ENCODE results near the gene KCNQ5.

DNA sequence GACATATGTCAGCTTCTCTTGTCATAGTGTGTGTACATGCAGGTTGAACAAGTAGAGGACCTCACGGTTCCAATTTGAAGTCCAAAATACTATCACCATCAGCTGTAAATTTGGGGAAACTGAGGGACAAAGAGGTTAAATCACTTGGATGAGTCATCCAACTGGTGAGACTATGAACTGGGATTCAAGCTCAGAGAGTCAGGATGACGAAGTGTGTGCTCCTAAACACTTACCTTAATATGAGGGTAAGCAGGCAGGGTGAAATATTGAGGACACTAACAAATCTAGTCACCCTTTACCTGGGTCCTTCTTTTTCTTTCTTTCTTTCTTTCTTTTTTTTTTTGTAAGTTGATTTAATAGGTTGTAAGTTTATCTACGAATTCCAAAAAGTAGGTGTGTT lies 198.3 kb downstream of the KCNQ5 start:
- TF ChIP-seq CBX8 (IDR thresholded peaks at IDR 0.05; ENCODE audit: borderline replicate concordance, low read depth, low read length) = no peak
- TF ChIP-seq, protein P1, sequence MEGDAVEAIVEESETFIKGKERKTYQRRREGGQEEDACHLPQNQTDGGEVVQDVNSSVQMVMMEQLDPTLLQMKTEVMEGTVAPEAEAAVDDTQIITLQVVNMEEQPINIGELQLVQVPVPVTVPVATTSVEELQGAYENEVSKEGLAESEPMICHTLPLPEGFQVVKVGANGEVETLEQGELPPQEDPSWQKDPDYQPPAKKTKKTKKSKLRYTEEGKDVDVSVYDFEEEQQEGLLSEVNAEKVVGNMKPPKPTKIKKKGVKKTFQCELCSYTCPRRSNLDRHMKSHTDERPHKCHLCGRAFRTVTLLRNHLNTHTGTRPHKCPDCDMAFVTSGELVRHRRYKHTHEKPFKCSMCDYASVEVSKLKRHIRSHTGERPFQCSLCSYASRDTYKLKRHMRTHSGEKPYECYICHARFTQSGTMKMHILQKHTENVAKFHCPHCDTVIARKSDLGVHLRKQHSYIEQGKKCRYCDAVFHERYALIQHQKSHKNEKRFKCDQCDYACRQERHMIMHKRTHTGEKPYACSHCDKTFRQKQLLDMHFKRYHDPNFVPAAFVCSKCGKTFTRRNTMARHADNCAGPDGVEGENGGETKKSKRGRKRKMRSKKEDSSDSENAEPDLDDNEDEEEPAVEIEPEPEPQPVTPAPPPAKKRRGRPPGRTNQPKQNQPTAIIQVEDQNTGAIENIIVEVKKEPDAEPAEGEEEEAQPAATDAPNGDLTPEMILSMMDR (IDR thresholded peaks at IDR 0.05; ENCODE audit: control extremely low read depth in 1 of 3, insufficient read depth in 1 of 3, low read depth in 1 of 3, low read length in 3 of 3) = no peak
- TF ChIP-seq CBX5 (IDR thresholded peaks at IDR 0.05; ENCODE audit: low read depth, low read length) = no peak
- no peak for TF ChIP-seq SP1 (IDR thresholded peaks at IDR 0.05; ENCODE audit: low read depth, low read length)
- no peak for TF ChIP-seq POLR2A (IDR thresholded peaks at IDR 0.05; ENCODE audit: control extremely low read depth in 1 of 2, low read depth in 2 of 2, low read length in 2 of 2)
- TF ChIP-seq ZNF274 (IDR thresholded peaks at IDR 0.05; ENCODE audit: borderline replicate concordance, extremely low read depth, low read length) = no peak
- no peak for TF ChIP-seq JUN (IDR thresholded peaks at IDR 0.05; ENCODE audit: low read depth, low read length)
- TF ChIP-seq CHD1 (IDR thresholded peaks at IDR 0.05; ENCODE audit: low read depth, low read length) = no peak
- TF ChIP-seq HDAC2 (IDR thresholded peaks at IDR 0.05; ENCODE audit: borderline replicate concordance in 1 of 2, low read depth in 2 of 2, low read length in 2 of 2) = no peak
- TF ChIP-seq CHD2 (IDR thresholded peaks at IDR 0.05; ENCODE audit: low read length) = no peak

Measured in H1 (cell line).